Loucy (cell line): ENCODE results near the gene RNF44.

Source experiments
- EZH2phosphoT487 ChIP-seq: fragments of 200-600 bp; IDR thresholded peaks from 2 replicates; pipeline ENCODE4 v1.6.1; 2018; ENCODE audit warnings: antibody characterized with exemption, mild to moderate bottlenecking, moderate library complexity, borderline replicate concordance
- TF ChIP-seq, protein P1 (sequence below): fragments of 200-600 bp; sonication (generic); conservative IDR thresholded peaks from 2 replicates; pipeline ENCODE4 v1.5.1; 2014; ENCODE audit warnings: mild to moderate bottlenecking, antibody characterized with exemption, low read length

GRCh38 chr5:176536132-176536901 lies 885 bp downstream of the RNF44 start:
- TF ChIP-seq, protein P1, sequence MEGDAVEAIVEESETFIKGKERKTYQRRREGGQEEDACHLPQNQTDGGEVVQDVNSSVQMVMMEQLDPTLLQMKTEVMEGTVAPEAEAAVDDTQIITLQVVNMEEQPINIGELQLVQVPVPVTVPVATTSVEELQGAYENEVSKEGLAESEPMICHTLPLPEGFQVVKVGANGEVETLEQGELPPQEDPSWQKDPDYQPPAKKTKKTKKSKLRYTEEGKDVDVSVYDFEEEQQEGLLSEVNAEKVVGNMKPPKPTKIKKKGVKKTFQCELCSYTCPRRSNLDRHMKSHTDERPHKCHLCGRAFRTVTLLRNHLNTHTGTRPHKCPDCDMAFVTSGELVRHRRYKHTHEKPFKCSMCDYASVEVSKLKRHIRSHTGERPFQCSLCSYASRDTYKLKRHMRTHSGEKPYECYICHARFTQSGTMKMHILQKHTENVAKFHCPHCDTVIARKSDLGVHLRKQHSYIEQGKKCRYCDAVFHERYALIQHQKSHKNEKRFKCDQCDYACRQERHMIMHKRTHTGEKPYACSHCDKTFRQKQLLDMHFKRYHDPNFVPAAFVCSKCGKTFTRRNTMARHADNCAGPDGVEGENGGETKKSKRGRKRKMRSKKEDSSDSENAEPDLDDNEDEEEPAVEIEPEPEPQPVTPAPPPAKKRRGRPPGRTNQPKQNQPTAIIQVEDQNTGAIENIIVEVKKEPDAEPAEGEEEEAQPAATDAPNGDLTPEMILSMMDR: no peak
- no peak for TF ChIP-seq EZH2phosphoT487
